ENCODE data around the gene SPEN.
"Not testable (repeated sequence)": the region's sequence is repeated elsewhere in the genome, so short reads cannot be mapped to it uniquely, and the experiment has no call there.

Gene SPEN

GRCh38 chr1:15913607-15914006 is 66.1 kb downstream of the SPEN start:
- not testable (repeated sequence) for DNase-seq (ENCODE audit: low spot score); H3K18ac ChIP-seq (ENCODE audit: low read length); H3K4me1 ChIP-seq (ENCODE audit: control insufficient read depth in 2 of 2, insufficient read depth in 1 of 2, low read depth in 1 of 2, low read length in 2 of 2); H2AK5ac ChIP-seq (ENCODE audit: low read depth, low read length); H2BK15ac ChIP-seq (ENCODE audit: low read length); H2BK5ac ChIP-seq (ENCODE audit: low read length); H4K8ac ChIP-seq (ENCODE audit: low read depth, low read length); H3K9ac ChIP-seq (ENCODE audit: low read depth, low read length, poor library complexity); H2BK12ac ChIP-seq (ENCODE audit: low read length); H2BK120ac ChIP-seq (ENCODE audit: low read depth, low read length); H3K27ac ChIP-seq (replicated peaks; ENCODE audit: low read length); H3K14ac ChIP-seq (ENCODE audit: low read length); H3K4me3 ChIP-seq (ENCODE audit: low read length in 2 of 2); H3K79me1 ChIP-seq (ENCODE audit: low read depth, low read length); H3K9me3 ChIP-seq (replicated peaks in 1 of 2; ENCODE audit: control insufficient read depth in 2 of 2, insufficient read depth in 1 of 2, low read depth in 1 of 2, low read length in 2 of 2); H4K91ac ChIP-seq (ENCODE audit: low read depth, low read length, poor library complexity); H3K4ac ChIP-seq (ENCODE audit: low read length); H2AFZ ChIP-seq (ENCODE audit: low read length); H3K4me2 ChIP-seq (ENCODE audit: insufficient read depth, low read length, poor library complexity, severe bottlenecking); H3K27me3 ChIP-seq (ENCODE audit: control insufficient read depth in 3 of 3, insufficient read depth in 3 of 3, low read depth in 1 of 3, low read length in 3 of 3); H3K23ac ChIP-seq (ENCODE audit: low read depth, low read length, poor library complexity)
- no CpG with 5 or more reads among the region's 3 CpGs for WGBS, 2 donors (ENCODE audit: extremely low coverage in 2 of 2, insufficient read length in 2 of 2, insufficient replicate concordance in 1 of 2)
- H3K36me3 ChIP-seq (replicated peaks in 1 of 2; ENCODE audit: control insufficient read depth in 2 of 2, insufficient read depth in 2 of 2, low read length in 2 of 2): peaks cover 14 to 96% of the 10 kb centered on the region in 2 donors

GRCh38 chr1:15915991-15916390 is 68.5 kb downstream of the SPEN start:
- WGBS, 2 donors (ENCODE audit: extremely low coverage in 2 of 2, insufficient read length in 2 of 2, insufficient replicate concordance in 1 of 2): no CpG with 5 or more reads among the region's 4 CpGs
- no peak overlapping the region for H3K27ac ChIP-seq (replicated peaks; ENCODE audit: low read length)

GRCh38 chr1:15916417-15916816 is 68.9 kb downstream of the SPEN start:
- no peak overlapping the region for H3K14ac ChIP-seq (ENCODE audit: low read length)
- H2BK12ac ChIP-seq (ENCODE audit: low read length): no peak overlapping the region
- no peak overlapping the region for H4K8ac ChIP-seq (ENCODE audit: low read depth, low read length)
- no peak overlapping the region for H2AFZ ChIP-seq (ENCODE audit: low read length)
- H3K36me3 ChIP-seq (replicated peaks in 1 of 2; ENCODE audit: control insufficient read depth in 2 of 2, insufficient read depth in 2 of 2, low read length in 2 of 2): peaks cover 14 to 99% of the 10 kb centered on the region in 2 donors
- no peak overlapping the region for H3K23ac ChIP-seq (ENCODE audit: low read depth, low read length, poor library complexity)
- H2BK120ac ChIP-seq (ENCODE audit: low read depth, low read length): no peak overlapping the region
- no peak overlapping the region for H3K27ac ChIP-seq (replicated peaks; ENCODE audit: low read length)
- no peak overlapping the region for H3K9ac ChIP-seq (ENCODE audit: low read depth, low read length, poor library complexity)
- no peak overlapping the region for H2BK15ac ChIP-seq (ENCODE audit: low read length)
- no peak overlapping the region for H2BK5ac ChIP-seq (ENCODE audit: low read length)
- no peaks in the 10 kb centered on the region for H3K27me3 ChIP-seq (ENCODE audit: control insufficient read depth in 3 of 3, insufficient read depth in 3 of 3, low read depth in 1 of 3, low read length in 3 of 3)
- H3K4me1 ChIP-seq (ENCODE audit: control insufficient read depth in 2 of 2, insufficient read depth in 1 of 2, low read depth in 1 of 2, low read length in 2 of 2): no peaks in the 10 kb centered on the region
- H4K91ac ChIP-seq (ENCODE audit: low read depth, low read length, poor library complexity): no peak overlapping the region
- no peak for DNase-seq (ENCODE audit: low spot score)
- peaks cover 0 to 1% of the 10 kb centered on the region in 2 donors for H3K9me3 ChIP-seq (replicated peaks in 1 of 2; ENCODE audit: control insufficient read depth in 2 of 2, insufficient read depth in 1 of 2, low read depth in 1 of 2, low read length in 2 of 2)
- no peak overlapping the region for H3K4ac ChIP-seq (ENCODE audit: low read length)
- H3K79me1 ChIP-seq (ENCODE audit: low read depth, low read length): peaks cover 2% of the 10 kb centered on the region
- no peak overlapping the region for H2AK5ac ChIP-seq (ENCODE audit: low read depth, low read length)
- H3K4me2 ChIP-seq (ENCODE audit: insufficient read depth, low read length, poor library complexity, severe bottlenecking): no peak overlapping the region
- H3K4me3 ChIP-seq (ENCODE audit: low read length in 2 of 2): no peak overlapping the region
- WGBS, 2 donors (ENCODE audit: extremely low coverage in 2 of 2, insufficient read length in 2 of 2, insufficient replicate concordance in 1 of 2): no CpG with 5 or more reads among the region's 4 CpGs
- H3K18ac ChIP-seq (ENCODE audit: low read length): no peak overlapping the region

More at GRCh38 chr1:15915991-15916390, 68.5 kb downstream of the SPEN start:
- no peak overlapping the region for H3K4ac ChIP-seq (ENCODE audit: low read length)
- H3K79me1 ChIP-seq (ENCODE audit: low read depth, low read length): peaks cover 2% of the 10 kb centered on the region
- no peak overlapping the region for H3K4me3 ChIP-seq (ENCODE audit: low read length in 2 of 2)
- H2AFZ ChIP-seq (ENCODE audit: low read length): no peak overlapping the region
- no peak overlapping the region for H3K23ac ChIP-seq (ENCODE audit: low read depth, low read length, poor library complexity)
- no peaks in the 10 kb centered on the region for H3K27me3 ChIP-seq (ENCODE audit: control insufficient read depth in 3 of 3, insufficient read depth in 3 of 3, low read depth in 1 of 3, low read length in 3 of 3)
- H2BK120ac ChIP-seq (ENCODE audit: low read depth, low read length): no peak overlapping the region
- H4K91ac ChIP-seq (ENCODE audit: low read depth, low read length, poor library complexity): no peak overlapping the region
- no peak overlapping the region for H3K4me2 ChIP-seq (ENCODE audit: insufficient read depth, low read length, poor library complexity, severe bottlenecking)
- DNase-seq (ENCODE audit: low spot score): no peak
- H3K14ac ChIP-seq (ENCODE audit: low read length): no peak overlapping the region
- peaks cover 0 to 5% of the 10 kb centered on the region in 2 donors for H3K9me3 ChIP-seq (replicated peaks in 1 of 2; ENCODE audit: control insufficient read depth in 2 of 2, insufficient read depth in 1 of 2, low read depth in 1 of 2, low read length in 2 of 2)
- H4K8ac ChIP-seq (ENCODE audit: low read depth, low read length): no peak overlapping the region
- H3K9ac ChIP-seq (ENCODE audit: low read depth, low read length, poor library complexity): no peak overlapping the region
- peaks cover 13 to 99% of the 10 kb centered on the region in 2 donors for H3K36me3 ChIP-seq (replicated peaks in 1 of 2; ENCODE audit: control insufficient read depth in 2 of 2, insufficient read depth in 2 of 2, low read length in 2 of 2)
- H2BK12ac ChIP-seq (ENCODE audit: low read length): no peak overlapping the region
- H2AK5ac ChIP-seq (ENCODE audit: low read depth, low read length): no peak overlapping the region
- H3K18ac ChIP-seq (ENCODE audit: low read length): no peak overlapping the region
- H2BK5ac ChIP-seq (ENCODE audit: low read length): no peak overlapping the region
- H2BK15ac ChIP-seq (ENCODE audit: low read length): no peak overlapping the region
- H3K4me1 ChIP-seq (ENCODE audit: control insufficient read depth in 2 of 2, insufficient read depth in 1 of 2, low read depth in 1 of 2, low read length in 2 of 2): no peaks in the 10 kb centered on the region

- Histone ChIP-seq H3K4me1 (ENCODE audit: control insufficient read depth in 2 of 2, insufficient read depth in 1 of 2, low read depth in 1 of 2, low read length in 2 of 2) (no peaks in the 10 kb centered on the region), H4K8ac (ENCODE audit: low read depth, low read length) (no peak overlapping the region), H3K4ac (ENCODE audit: low read length) (no peak overlapping the region), H3K9me3 (replicated peaks in 1 of 2; ENCODE audit: control insufficient read depth in 2 of 2, insufficient read depth in 1 of 2, low read depth in 1 of 2, low read length in 2 of 2) (no peaks in the 10 kb centered on the region), H4K91ac (ENCODE audit: low read depth, low read length, poor library complexity) (no peak overlapping the region), H3K18ac (ENCODE audit: low read length) (no peak overlapping the region), H3K79me1 (ENCODE audit: low read depth, low read length) (peaks cover 2% of the 10 kb centered on the region), H2BK120ac (ENCODE audit: low read depth, low read length) (no peak overlapping the region), H3K14ac (ENCODE audit: low read length) (no peak overlapping the region), H3K36me3 (replicated peaks in 1 of 2; ENCODE audit: control insufficient read depth in 2 of 2, insufficient read depth in 2 of 2, low read length in 2 of 2) (peaks cover 15 to 99% of the 10 kb centered on the region in 2 donors), H2AFZ (ENCODE audit: low read length) (no peak overlapping the region), H2AK5ac (ENCODE audit: low read depth, low read length) (no peak overlapping the region), H3K23ac (ENCODE audit: low read depth, low read length, poor library complexity) (no peak overlapping the region), H3K27me3 (ENCODE audit: control insufficient read depth in 3 of 3, insufficient read depth in 3 of 3, low read depth in 1 of 3, low read length in 3 of 3) (no peaks in the 10 kb centered on the region), H3K4me3 (ENCODE audit: low read length in 2 of 2) (no peak overlapping the region), H3K4me2 (ENCODE audit: insufficient read depth, low read length, poor library complexity, severe bottlenecking) (no peak overlapping the region), H2BK15ac (ENCODE audit: low read length) (no peak overlapping the region), H3K27ac (replicated peaks; ENCODE audit: low read length) (no peak overlapping the region), H2BK12ac (ENCODE audit: low read length) (no peak overlapping the region), H2BK5ac (ENCODE audit: low read length) (no peak overlapping the region), H3K9ac (ENCODE audit: low read depth, low read length, poor library complexity) (no peak overlapping the region)
- no CpG with 5 or more reads among the region's 7 CpGs for WGBS, 2 donors (ENCODE audit: extremely low coverage in 2 of 2, insufficient read length in 2 of 2, insufficient replicate concordance in 1 of 2)
- DNase-seq (ENCODE audit: low spot score): no peak
These were observed 69.4 kb downstream of the SPEN start for GRCh38 chr1:15916916-15917315.
